DOHH2 (cell line): ENCODE data around the gene SPSB4.

Source experiments
- CTCF ChIP-seq: fragments of 200-600 bp; sonication (generic); IDR thresholded peaks from one replicate; pipeline ENCODE4 v1.5.1; 2014; ENCODE audit warnings: antibody characterized with exemption, mild to moderate bottlenecking, low read depth, low read length; ENCODE audit not compliant: poor library complexity, severe bottlenecking
- EZH2phosphoT487 ChIP-seq: fragments of 200-600 bp; sonication (generic); IDR thresholded peaks from 2 replicates; pipeline ENCODE4 v1.6.1; 2017; ENCODE audit warnings: borderline replicate concordance, mild to moderate bottlenecking, antibody characterized with exemption, low read length, moderate library complexity, mixed read lengths

GRCh38 chr3:141093397-141093796 is 42.2 kb downstream of the SPSB4 start:
- TF ChIP-seq CTCF (no peak), EZH2phosphoT487 (no peak)
